ENCODE measurements around the gene ULK3. TPM values are rescaled to one million over a fixed set of nuclear protein-coding genes. Genes with fewer than 3 reads are reported as not detected.

The ULK3 gene
- total RNA-seq, 6 experiments from 2014 or later: 19.7 to 25.1 (median 22.1) TPM

DNA sequence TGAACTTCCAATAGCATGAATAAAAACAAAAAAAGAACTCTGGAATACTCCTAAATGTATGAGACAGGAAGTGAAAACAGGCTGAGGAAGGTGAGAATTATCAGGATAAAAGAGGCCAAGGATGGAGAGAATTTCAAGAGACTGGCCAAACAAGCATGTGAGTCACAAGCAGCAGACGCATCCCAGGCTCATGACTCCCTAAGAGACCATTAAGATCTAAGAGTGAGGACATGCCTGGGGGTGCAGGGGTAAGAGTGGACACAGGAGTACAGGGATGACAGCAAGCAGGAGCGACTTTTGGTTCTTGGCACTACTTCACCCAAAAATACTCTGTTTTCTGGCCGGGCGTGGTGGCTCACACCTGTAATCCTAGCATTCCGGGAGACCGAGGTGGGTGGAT, 23.1 kb upstream of the ULK3 start:
- ATAC-seq (no peak), DNase-seq (no peak)
- Histone ChIP-seq H3K4me3 (no peak overlapping the region), H3K4me1 (peaks cover 0 to 52% (median 18%) of the 10 kb centered on the region in 4 donors), H3K9me3 (no peaks in the 10 kb centered on the region), H3K27me3 (no peaks in the 10 kb centered on the region), H3K36me3 (no peaks in the 10 kb centered on the region), H3K27ac (no peak overlapping the region)
- TF ChIP-seq POLR2A (IDR thresholded peaks at IDR 0.05): no peak
- TF ChIP-seq, protein P1, sequence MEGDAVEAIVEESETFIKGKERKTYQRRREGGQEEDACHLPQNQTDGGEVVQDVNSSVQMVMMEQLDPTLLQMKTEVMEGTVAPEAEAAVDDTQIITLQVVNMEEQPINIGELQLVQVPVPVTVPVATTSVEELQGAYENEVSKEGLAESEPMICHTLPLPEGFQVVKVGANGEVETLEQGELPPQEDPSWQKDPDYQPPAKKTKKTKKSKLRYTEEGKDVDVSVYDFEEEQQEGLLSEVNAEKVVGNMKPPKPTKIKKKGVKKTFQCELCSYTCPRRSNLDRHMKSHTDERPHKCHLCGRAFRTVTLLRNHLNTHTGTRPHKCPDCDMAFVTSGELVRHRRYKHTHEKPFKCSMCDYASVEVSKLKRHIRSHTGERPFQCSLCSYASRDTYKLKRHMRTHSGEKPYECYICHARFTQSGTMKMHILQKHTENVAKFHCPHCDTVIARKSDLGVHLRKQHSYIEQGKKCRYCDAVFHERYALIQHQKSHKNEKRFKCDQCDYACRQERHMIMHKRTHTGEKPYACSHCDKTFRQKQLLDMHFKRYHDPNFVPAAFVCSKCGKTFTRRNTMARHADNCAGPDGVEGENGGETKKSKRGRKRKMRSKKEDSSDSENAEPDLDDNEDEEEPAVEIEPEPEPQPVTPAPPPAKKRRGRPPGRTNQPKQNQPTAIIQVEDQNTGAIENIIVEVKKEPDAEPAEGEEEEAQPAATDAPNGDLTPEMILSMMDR (IDR thresholded peaks at IDR 0.05): no peak
- intact Hi-C loops (cut with DNase I): no loop called here
- 80% methylated on average over 2 of the region's 6 CpGs for WGBS (ENCODE audit: insufficient coverage, low coverage, low lambda C conversion rate, missing lambda C conversion rate)

DNA sequence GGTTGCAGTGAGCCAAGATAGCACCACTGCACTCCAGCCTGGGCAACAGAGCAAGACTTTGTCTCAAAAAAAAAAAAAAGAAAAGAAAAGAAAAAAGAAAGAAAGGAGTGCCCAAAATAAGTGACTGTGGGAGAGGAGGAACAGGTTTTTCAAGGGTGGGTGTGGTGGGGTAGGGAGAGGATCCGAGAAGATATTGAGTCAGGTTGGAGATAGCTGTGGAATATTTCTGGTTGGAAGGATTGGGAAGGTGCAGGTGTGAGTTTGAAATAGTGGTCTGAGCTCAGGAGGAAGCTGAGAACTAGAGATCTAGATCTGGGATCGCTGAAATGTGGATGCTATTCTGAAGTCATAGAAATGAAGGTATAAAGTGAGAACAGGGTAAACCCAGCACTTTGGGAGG, 22.4 kb upstream of the ULK3 start:
- WGBS (ENCODE audit: insufficient coverage, low coverage, low lambda C conversion rate, missing lambda C conversion rate): 93% methylated on average over 2 of the region's 2 CpGs
- H3K27me3 ChIP-seq: no peaks in the 10 kb centered on the region
- H3K36me3 ChIP-seq: no peaks in the 10 kb centered on the region
- DNase-seq: no peak
- H3K9me3 ChIP-seq: no peaks in the 10 kb centered on the region
- intact Hi-C loops (cut with DNase I): no loop called here
- H3K4me3 ChIP-seq: no peak overlapping the region
- no peak overlapping the region for H3K27ac ChIP-seq
- TF ChIP-seq, protein P1 (IDR thresholded peaks at IDR 0.05): no peak
- TF ChIP-seq POLR2A (IDR thresholded peaks at IDR 0.05): no peak
- H3K4me1 ChIP-seq: peaks cover 0 to 44% (median 14%) of the 10 kb centered on the region in 4 donors
- no peak for ATAC-seq

DNA sequence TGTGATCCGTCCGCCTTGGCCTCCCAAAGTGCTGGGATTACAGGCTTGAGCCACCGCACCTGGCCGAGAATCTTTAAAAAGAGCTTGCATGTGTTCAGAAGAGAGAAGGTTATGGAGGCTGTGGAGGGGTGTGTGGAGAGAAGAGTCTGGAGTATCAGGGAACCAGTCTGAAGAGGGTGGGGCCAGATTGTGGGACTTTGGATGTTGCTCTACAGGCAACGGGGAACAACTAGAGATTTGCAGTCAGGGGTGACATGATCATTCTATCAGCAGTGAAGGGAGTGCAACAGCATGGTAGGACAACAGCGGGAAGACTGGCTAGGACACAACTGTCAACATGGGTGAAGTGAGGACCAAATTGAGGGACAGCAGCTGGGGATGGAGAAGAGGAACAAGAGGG, 21.3 kb upstream of the ULK3 start:
- peaks cover 0 to 34% (median 12%) of the 10 kb centered on the region in 4 donors for H3K4me1 ChIP-seq
- H3K27ac ChIP-seq: no peak overlapping the region
- H3K27me3 ChIP-seq: no peaks in the 10 kb centered on the region
- H3K36me3 ChIP-seq: no peaks in the 10 kb centered on the region
- TF ChIP-seq POLR2A (IDR thresholded peaks at IDR 0.05): no peak
- TF ChIP-seq, protein P1 (IDR thresholded peaks at IDR 0.05): no peak
- DNase-seq (no peak), ATAC-seq (no peak)
- no peak overlapping the region for H3K4me3 ChIP-seq
- 82% methylated on average over 6 of the region's 6 CpGs for WGBS (ENCODE audit: insufficient coverage, low coverage, low lambda C conversion rate, missing lambda C conversion rate)
- intact Hi-C loops (cut with DNase I): no loop called here
- no peaks in the 10 kb centered on the region for H3K9me3 ChIP-seq

DNA sequence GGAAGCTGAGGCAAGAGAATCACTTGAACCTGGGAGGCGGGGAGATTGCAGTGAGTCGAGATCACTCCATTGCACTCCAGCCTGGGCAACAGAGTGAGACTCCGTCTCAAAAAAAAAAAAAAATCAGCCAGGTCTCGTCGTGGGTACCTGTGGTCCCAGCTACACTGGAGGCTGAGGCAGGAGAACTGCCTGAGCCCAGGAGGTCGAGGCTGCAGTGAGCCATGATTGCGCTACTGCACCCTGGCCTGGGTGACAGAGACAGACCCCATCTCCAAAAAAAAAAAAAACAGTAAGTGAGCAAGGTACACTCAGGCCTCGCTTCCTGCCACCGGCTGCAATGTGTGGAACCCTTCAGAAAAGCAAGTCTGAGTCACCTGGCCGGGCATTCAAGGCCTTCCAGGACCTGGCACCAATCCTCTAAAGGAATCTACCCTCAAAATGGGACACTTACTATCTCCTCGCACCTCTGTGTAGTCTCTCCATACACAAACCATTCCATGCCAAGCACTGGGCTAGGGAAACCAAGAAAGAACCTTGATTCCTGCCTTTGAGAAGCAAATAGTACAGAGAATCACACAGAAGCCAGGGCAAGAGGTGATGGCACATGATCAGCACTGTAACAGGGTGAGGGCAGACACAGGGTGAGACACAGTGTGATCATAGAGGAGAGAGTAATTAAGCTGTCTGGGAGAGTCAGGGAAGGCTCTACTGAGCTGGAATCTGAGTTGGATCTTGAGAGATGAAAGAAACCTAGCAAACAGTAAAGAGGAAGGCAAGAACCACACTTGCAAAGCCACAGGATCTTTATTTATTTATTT, 20.5 kb upstream of the ULK3 start:
- Histone ChIP-seq H3K27ac (no peak overlapping the region), H3K4me1 (peaks cover 0 to 26% (median 11%) of the 10 kb centered on the region in 4 donors), H3K27me3 (no peaks in the 10 kb centered on the region), H3K9me3 (no peaks in the 10 kb centered on the region), H3K36me3 (no peaks in the 10 kb centered on the region), H3K4me3 (no peak overlapping the region)
- intact Hi-C loops (cut with DNase I): no loop called here
- 86% methylated on average over 8 of the region's 11 CpGs for WGBS (ENCODE audit: insufficient coverage, low coverage, low lambda C conversion rate, missing lambda C conversion rate)
- ATAC-seq: peak in 2 of 4 donors; percentile 31 to 34
- DNase-seq: no peak
- TF ChIP-seq, protein P1 (IDR thresholded peaks at IDR 0.05): no peak
- no peak for TF ChIP-seq POLR2A (IDR thresholded peaks at IDR 0.05)
